KMS-11 (cell line): ENCODE results near the gene DAO.

Source experiments
- H2AFZ ChIP-seq: fragments of 200-600 bp; sonication (generic); 2 replicates; pipeline ENCODE4 v1.6.1; 2016; ENCODE audit warnings: antibody characterized with exemption, mixed run types, low read depth
- H3K27ac ChIP-seq: fragments of 200-600 bp; sonication (generic); 2 replicates; pipeline ENCODE4 v1.6.1; 2016; ENCODE audit warnings: mild to moderate bottlenecking, mixed run types
- H3K27me3 ChIP-seq: fragments of 200-600 bp; sonication (generic); 2 replicates; pipeline ENCODE4 v1.6.1; 2017; ENCODE audit warnings: mild to moderate bottlenecking, low read depth, mixed run types, moderate library complexity; ENCODE audit not compliant: insufficient read depth
- H3K36me3 ChIP-seq: fragments of 200-600 bp; sonication (generic); 2 replicates; pipeline ENCODE4 v1.6.1; 2017; ENCODE audit warnings: mild to moderate bottlenecking, mixed run types; ENCODE audit not compliant: insufficient read depth
- H3K4me1 ChIP-seq: fragments of 200-600 bp; sonication (generic); 2 replicates; pipeline ENCODE4 v1.6.1; 2016; ENCODE audit warnings: mild to moderate bottlenecking, low read depth, mixed run types; ENCODE audit not compliant: poor library complexity, severe bottlenecking
- H3K4me2 ChIP-seq: fragments of 200-600 bp; sonication (generic); 2 replicates; pipeline ENCODE4 v1.7.0; 2016; ENCODE audit warnings: mild to moderate bottlenecking, mixed run types
- H3K4me3 ChIP-seq: fragments of 200-600 bp; sonication (generic); IDR thresholded peaks from 2 replicates; pipeline ENCODE4 v1.6.1; 2017; ENCODE audit warnings: low read depth, low read length, mixed read lengths; ENCODE audit not compliant: insufficient read depth
- H3K79me2 ChIP-seq: fragments of 200-600 bp; sonication (generic); 2 replicates; pipeline ENCODE4 v1.6.1; 2016; ENCODE audit warnings: low read depth, mixed run types; ENCODE audit not compliant: insufficient read depth
- H3K9ac ChIP-seq: fragments of 200-600 bp; sonication (generic); 2 replicates; pipeline ENCODE4 v1.6.1; 2016; ENCODE audit warnings: mild to moderate bottlenecking, mixed run types
- H4K20me1 ChIP-seq: fragments of 200-600 bp; sonication (generic); 2 replicates; pipeline ENCODE4 v1.6.1; 2016; ENCODE audit warnings: mild to moderate bottlenecking, mixed run types; ENCODE audit not compliant: insufficient read depth
- TF ChIP-seq, protein P1 (sequence below): fragments of 200-600 bp; sonication (generic); conservative IDR thresholded peaks from 2 replicates; pipeline ENCODE4 v1.6.1; 2017; ENCODE audit warnings: low read depth, mild to moderate bottlenecking, antibody characterized with exemption, low read length, moderate library complexity, mixed read lengths

The DAO gene

GRCh38 chr12:108935159-108935763, 55.4 kb downstream of the DAO start:
- no peak overlapping the region for H3K4me3 ChIP-seq
- H3K79me2 ChIP-seq = no peaks in the 10 kb centered on the region
- H3K27me3 ChIP-seq = no peaks in the 10 kb centered on the region
- H3K27ac ChIP-seq = no peak overlapping the region
- TF ChIP-seq, protein P1, sequence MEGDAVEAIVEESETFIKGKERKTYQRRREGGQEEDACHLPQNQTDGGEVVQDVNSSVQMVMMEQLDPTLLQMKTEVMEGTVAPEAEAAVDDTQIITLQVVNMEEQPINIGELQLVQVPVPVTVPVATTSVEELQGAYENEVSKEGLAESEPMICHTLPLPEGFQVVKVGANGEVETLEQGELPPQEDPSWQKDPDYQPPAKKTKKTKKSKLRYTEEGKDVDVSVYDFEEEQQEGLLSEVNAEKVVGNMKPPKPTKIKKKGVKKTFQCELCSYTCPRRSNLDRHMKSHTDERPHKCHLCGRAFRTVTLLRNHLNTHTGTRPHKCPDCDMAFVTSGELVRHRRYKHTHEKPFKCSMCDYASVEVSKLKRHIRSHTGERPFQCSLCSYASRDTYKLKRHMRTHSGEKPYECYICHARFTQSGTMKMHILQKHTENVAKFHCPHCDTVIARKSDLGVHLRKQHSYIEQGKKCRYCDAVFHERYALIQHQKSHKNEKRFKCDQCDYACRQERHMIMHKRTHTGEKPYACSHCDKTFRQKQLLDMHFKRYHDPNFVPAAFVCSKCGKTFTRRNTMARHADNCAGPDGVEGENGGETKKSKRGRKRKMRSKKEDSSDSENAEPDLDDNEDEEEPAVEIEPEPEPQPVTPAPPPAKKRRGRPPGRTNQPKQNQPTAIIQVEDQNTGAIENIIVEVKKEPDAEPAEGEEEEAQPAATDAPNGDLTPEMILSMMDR = no peak
- H4K20me1 ChIP-seq = no peaks in the 10 kb centered on the region
- H2AFZ ChIP-seq = no peak overlapping the region
- H3K4me1 ChIP-seq = no peaks in the 10 kb centered on the region
- H3K4me2 ChIP-seq = no peak overlapping the region
- H3K36me3 ChIP-seq = no peaks in the 10 kb centered on the region
- H3K9ac ChIP-seq = no peak overlapping the region

- no peak overlapping the region for H2AFZ ChIP-seq
- no peak overlapping the region for H3K27ac ChIP-seq
- H3K79me2 ChIP-seq = no peaks in the 10 kb centered on the region
- no peaks in the 10 kb centered on the region for H3K36me3 ChIP-seq
- no peak overlapping the region for H3K4me3 ChIP-seq
- no peak overlapping the region for H3K9ac ChIP-seq
- no peaks in the 10 kb centered on the region for H4K20me1 ChIP-seq
- no peaks in the 10 kb centered on the region for H3K4me1 ChIP-seq
- H3K27me3 ChIP-seq = no peaks in the 10 kb centered on the region
- no peak overlapping the region for H3K4me2 ChIP-seq
- TF ChIP-seq, protein P1 = no peak
Measured at GRCh38 chr12:108938247-108938924, 58.5 kb downstream of the DAO start.

DNA sequence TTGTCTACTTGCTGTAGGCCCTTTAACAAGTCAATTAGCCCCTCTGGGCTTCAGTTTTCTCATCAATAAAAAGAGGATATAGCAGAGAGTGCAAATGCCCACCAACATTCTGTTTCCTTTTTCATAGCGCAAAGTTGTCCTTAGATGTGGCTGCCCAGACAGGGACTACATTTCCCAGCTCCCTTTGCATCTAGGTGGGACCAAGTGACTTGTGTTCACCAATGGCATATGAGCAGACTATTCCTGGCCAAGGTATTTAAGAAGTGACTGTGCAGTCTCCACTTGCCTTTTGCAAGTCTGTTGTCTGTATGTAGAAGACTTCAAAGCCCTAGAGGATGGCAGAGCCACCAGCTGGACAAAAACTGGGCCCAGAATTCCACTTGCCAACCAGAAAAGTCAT, 59.7 kb downstream of the DAO start:
- Histone ChIP-seq H3K4me3 (no peak overlapping the region), H3K36me3 (no peaks in the 10 kb centered on the region), H3K27ac (no peak overlapping the region), H3K4me2 (no peak overlapping the region), H4K20me1 (no peaks in the 10 kb centered on the region), H3K79me2 (no peaks in the 10 kb centered on the region), H3K27me3 (no peaks in the 10 kb centered on the region), H3K9ac (no peak overlapping the region), H2AFZ (no peak overlapping the region), H3K4me1 (no peaks in the 10 kb centered on the region)
- TF ChIP-seq, protein P1 = no peak

GRCh38 chr12:108940138-108940537, 60.2 kb downstream of the DAO start:
- H3K36me3 ChIP-seq = no peaks in the 10 kb centered on the region
- H3K9ac ChIP-seq = no peak overlapping the region
- H3K4me3 ChIP-seq = no peak overlapping the region
- H3K27me3 ChIP-seq = no peaks in the 10 kb centered on the region
- H3K4me2 ChIP-seq = no peak overlapping the region
- H3K79me2 ChIP-seq = no peaks in the 10 kb centered on the region
- no peak overlapping the region for H2AFZ ChIP-seq
- no peaks in the 10 kb centered on the region for H4K20me1 ChIP-seq
- TF ChIP-seq, protein P1 = no peak
- no peak overlapping the region for H3K27ac ChIP-seq
- no peaks in the 10 kb centered on the region for H3K4me1 ChIP-seq
